Parathyroid adenoma (tissue), 2 donors: ENCODE data around the gene MRPS24.

Experiments used
- H2AFZ ChIP-seq: fragments of 300-600 bp; sonication (generic); one replicate; pipeline ENCODE4 v1.7.0; 2017; ENCODE audit warnings: antibody characterized with exemption, mild to moderate bottlenecking
- H3K27ac ChIP-seq: fragments of 300-600 bp; sonication (generic); one replicate; pipeline ENCODE4 v1.7.0; 2017
- H3K27me3 ChIP-seq: fragments of 300-600 bp; sonication (generic); one replicate; pipeline ENCODE4 v1.7.0; 2017; ENCODE audit warnings: low read length; ENCODE audit not compliant: control insufficient read depth, insufficient read depth
- H3K36me3 ChIP-seq: fragments of 300-600 bp; sonication (generic); one replicate; pipeline ENCODE4 v1.7.0; 2017; ENCODE audit warnings: low read length; ENCODE audit not compliant: control insufficient read depth, insufficient read depth
- H3K4me1 ChIP-seq: fragments of 300-600 bp; sonication (generic); one replicate; pipeline ENCODE4 v1.7.0; 2017; ENCODE audit warnings: control low read depth
- H3K4me2 ChIP-seq: fragments of 300-600 bp; sonication (generic); one replicate; pipeline ENCODE4 v1.7.0; 2017; ENCODE audit warnings: low read length
- H3K4me3 ChIP-seq: fragments of 300-600 bp; sonication (generic); one replicate; pipeline ENCODE4 v1.7.0; 2017; ENCODE audit warnings: low read depth, low read length
- H3K79me2 ChIP-seq: fragments of 300-600 bp; sonication (generic); one replicate; pipeline ENCODE4 v1.7.0; 2017; ENCODE audit warnings: control low read depth
- H3K9ac ChIP-seq: fragments of 300-600 bp; sonication (generic); one replicate; pipeline ENCODE4 v1.7.0; 2017; ENCODE audit warnings: mild to moderate bottlenecking
- H3K9me3 ChIP-seq: fragments of 300-600 bp; sonication (generic); one replicate; pipeline ENCODE4 v1.7.0; 2017; ENCODE audit warnings: low read length; ENCODE audit not compliant: control insufficient read depth
- CTCF ChIP-seq: fragments of 300-600 bp; sonication (generic); IDR thresholded peaks from one replicate; pipeline ENCODE4 v1.7.0; 2017; ENCODE audit warnings: antibody characterized with exemption, mild to moderate bottlenecking
- donor health status: primary hyperparathyroidism.

Gene MRPS24

GRCh38 chr7:43895847-43896415 is 26.6 kb upstream of the MRPS24 start:
- Histone ChIP-seq H3K27me3 (no peaks in the 10 kb centered on the region), H3K36me3 (no peaks in the 10 kb centered on the region), H3K4me2 (no peak overlapping the region), H3K27ac (no peak overlapping the region), H3K79me2 (peaks cover 75% of the 10 kb centered on the region), H3K9ac (no peak overlapping the region), H2AFZ (no peak overlapping the region), H3K4me1 (peaks cover 4% of the 10 kb centered on the region), H3K4me3 (no peak overlapping the region), H3K9me3 (no peaks in the 10 kb centered on the region)
- TF ChIP-seq CTCF, result no peak

- no peak overlapping the region for H3K27ac ChIP-seq
- no peak for TF ChIP-seq CTCF
- H3K36me3 ChIP-seq, result no peaks in the 10 kb centered on the region
- H3K9me3 ChIP-seq, result no peaks in the 10 kb centered on the region
- no peak overlapping the region for H2AFZ ChIP-seq
- peaks cover 55% of the 10 kb centered on the region for H3K79me2 ChIP-seq
- no peaks in the 10 kb centered on the region for H3K27me3 ChIP-seq
- H3K4me3 ChIP-seq, result no peak overlapping the region
- H3K4me2 ChIP-seq, result no peak overlapping the region
- no peak overlapping the region for H3K9ac ChIP-seq
- peaks cover 4% of the 10 kb centered on the region for H3K4me1 ChIP-seq
These were observed 22.0 kb upstream of the MRPS24 start for GRCh38 chr7:43891069-43891955.

GRCh38 chr7:43890468-43890867 is 21.2 kb upstream of the MRPS24 start:
- Histone ChIP-seq H3K9me3 (no peaks in the 10 kb centered on the region), H3K4me3 (no peak overlapping the region), H3K4me1 (peaks cover 4% of the 10 kb centered on the region), H3K36me3 (no peaks in the 10 kb centered on the region), H3K27me3 (no peaks in the 10 kb centered on the region), H3K4me2 (no peak overlapping the region), H2AFZ (no peak overlapping the region), H3K27ac (no peak overlapping the region), H3K79me2 (peaks cover 46% of the 10 kb centered on the region), H3K9ac (no peak overlapping the region)
- no peak for TF ChIP-seq CTCF

- Histone ChIP-seq H3K27me3 (no peaks in the 10 kb centered on the region), H3K4me3 (no peak overlapping the region), H3K36me3 (no peaks in the 10 kb centered on the region), H2AFZ (no peak overlapping the region), H3K4me2 (no peak overlapping the region), H3K4me1 (peaks cover 4% of the 10 kb centered on the region), H3K79me2 (peaks cover 37% of the 10 kb centered on the region), H3K9ac (no peak overlapping the region), H3K27ac (no peak overlapping the region), H3K9me3 (no peaks in the 10 kb centered on the region)
- no peak for TF ChIP-seq CTCF
These were observed 20.0 kb upstream of the MRPS24 start for GRCh38 chr7:43888993-43889945.
